ENCODE results near the gene MYO1D.

DNA sequence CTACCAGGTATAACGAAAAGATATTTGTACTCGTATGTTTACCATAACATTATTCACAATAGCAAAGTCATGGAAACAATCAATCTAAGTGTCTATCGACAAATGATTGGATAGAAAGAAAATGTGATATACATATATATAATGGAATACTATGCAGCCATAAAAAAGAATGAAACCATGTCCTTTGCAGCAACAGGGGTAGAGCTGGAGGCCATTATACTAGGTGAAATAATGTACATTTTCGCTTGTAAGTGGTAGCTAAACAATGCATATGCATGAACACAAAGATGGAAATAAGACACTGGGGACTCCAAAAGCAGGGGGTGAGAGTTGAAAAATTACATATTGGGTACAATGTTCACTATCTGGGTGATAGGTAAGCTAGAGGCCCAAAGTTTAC lies 124.0 kb downstream of the MYO1D start:
- no peak for TF ChIP-seq CTCF (IDR thresholded peaks at IDR 0.05)
- no peak for TF ChIP-seq CBFB (CRISPR knock-in tag; IDR thresholded peaks at IDR 0.05; ENCODE audit: low read depth)
